Endometrium (tissue), 2 donors: Measurements from ENCODE around the gene PSMD12.
"Not testable (repeated sequence)": the region's sequence is repeated elsewhere in the genome, so short reads cannot be mapped to it uniquely, and the experiment has no call there.

Experiments
- FAIRE-seq: peaks from 2 replicates; lab custom pipeline; 2012; peaks lifted over from hg19 to GRCh38; lab: Jason Lieb, UNC
- donor health status: control.
- donor health status: control.

The PSMD12 gene

DNA sequence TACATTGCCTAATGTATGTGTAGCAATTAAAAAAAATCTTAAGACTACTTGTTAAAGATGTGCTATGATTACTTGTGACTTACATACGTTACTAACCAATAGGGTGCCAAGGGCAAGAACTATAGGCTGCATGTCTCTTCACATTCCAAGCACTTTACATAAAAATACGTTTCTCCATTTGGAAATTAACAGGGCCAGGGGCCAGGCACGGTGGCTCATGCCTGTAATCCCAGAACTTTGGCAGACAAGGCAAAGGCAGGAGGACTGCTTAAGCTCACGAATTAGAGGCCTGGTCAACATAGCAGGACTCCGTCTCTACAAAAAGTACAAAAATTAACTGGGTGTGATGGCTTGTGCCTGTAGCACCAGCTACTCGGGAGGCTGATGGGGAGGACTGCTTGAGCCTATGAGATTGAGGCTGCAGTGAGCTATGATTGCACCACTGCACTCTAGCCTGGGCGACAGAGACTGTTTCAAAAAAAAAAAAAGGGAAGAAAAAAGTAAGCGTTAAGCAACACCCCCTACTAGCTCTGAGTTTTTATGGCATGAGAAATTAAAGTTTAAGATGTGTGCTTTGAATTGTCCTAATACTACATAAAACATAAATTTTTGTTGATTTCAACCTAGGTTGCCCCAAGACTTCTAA is 12.3 kb downstream of the PSMD12 start:
- FAIRE-seq: no peak

DNA sequence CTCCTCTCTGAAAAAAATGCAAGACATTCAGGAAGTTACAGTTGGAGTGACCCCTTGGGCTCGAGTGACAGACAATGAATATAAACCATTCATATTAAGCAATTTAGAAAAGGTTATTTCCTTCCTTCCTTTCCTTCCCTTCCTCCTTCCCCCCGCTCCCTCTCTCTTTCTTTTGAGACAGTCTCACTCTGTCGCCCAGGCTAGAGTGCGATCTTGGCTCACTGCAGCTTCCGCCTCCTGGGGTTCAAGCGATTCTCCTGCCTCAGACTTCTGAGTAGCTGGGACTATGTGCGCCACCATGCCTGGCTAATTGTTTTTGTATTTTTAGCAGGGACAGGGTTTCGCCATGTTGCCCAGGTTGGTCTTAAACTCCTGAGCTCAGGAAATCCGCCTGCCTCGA is 13.2 kb downstream of the PSMD12 start:
- FAIRE-seq: no peak

DNA sequence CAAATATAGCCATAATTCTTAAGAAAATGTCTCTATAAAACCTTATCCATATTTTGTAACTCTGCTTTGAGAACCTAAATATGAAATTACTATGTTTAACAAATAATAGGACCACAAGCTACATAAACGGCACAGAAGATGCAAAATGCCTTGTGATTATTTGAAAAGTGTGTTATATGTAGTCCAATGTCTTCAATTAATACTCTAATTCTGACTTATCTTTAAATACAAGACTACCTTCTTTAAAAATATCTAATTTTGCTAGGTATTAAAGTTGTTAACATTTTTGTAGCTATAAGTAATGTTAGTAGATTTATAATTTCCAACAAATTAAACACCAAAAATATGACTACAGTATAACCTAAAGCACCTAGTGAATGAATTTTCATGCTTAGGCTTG is 17.0 kb downstream of the PSMD12 start:
- no peak for FAIRE-seq

DNA sequence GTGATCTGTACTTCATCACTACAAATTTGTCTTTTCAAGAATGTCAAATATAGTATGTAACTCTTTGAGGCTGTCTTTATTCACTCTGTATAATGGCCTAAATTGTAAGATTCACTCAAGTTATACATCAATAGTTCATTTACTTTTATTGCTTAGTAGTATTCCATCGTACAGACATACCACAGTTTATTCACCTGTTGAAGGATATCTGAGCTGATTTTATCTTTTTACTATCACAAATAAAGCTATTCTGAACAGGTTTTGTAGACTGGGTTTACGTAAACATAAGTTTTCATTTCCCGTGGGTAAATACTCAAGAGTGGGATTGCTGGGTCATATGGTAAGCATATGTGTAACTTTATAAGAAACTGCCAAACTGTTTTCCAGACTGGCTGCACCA is 18.6 kb downstream of the PSMD12 start:
- FAIRE-seq: no peak

DNA sequence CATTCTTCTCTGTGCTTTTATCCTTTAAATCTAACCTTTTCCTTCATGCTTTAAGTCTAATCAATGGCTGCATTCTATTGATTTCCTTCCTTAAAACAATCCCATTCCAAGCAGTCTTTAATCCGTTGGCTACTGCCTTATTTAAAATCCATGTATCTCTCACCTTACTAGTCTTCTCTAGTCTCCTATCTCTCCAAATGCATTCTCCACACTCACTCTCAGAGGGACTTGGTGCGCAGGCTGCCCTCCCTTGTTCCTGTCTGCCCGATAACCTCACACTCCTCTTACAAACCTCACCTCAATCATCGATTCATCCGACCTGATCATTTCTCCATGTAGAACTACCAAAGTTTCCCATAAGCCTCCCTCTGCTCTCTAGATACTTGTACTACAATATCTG is 23.1 kb downstream of the PSMD12 start:
- no peak for FAIRE-seq

DNA sequence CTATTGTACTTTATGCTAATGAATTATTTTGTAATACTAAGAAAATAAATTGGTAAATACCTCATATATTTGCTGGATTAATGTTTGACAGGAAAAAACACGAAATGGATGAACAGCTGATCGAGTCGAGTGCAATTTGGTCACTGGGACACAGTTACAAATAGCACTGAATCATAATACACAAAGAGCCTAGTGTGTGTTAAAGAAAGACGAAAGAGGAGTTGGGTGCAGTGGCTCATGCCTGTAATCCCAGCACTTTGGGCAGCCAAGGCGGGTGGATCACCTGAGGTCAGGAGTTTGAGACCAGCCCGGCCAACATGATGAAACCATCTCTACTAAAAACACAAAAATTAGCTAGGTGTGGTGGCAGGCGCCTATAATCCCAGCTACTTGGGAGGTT is 28.0 kb downstream of the PSMD12 start:
- FAIRE-seq: not testable (repeated sequence)

DNA sequence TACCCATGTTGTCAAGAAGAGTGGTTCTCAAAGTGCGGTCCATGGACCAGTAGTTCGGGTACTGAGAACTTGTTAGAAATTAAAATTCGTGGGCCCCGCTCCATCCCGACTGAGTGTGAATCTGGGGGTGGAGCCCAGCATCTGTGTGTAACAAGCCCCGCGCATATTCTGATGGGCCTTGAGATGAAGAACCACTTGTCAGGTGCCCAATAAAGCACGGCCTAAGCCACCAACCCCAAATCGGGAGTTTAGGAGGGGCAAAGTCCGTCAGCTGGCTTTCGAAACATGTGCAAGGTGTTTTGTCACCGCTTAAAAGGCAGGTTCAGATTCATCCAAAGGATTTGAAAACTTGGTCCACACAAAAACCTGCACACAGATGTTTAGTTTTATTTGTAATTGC is 29.5 kb downstream of the PSMD12 start:
- FAIRE-seq: no peak

DNA sequence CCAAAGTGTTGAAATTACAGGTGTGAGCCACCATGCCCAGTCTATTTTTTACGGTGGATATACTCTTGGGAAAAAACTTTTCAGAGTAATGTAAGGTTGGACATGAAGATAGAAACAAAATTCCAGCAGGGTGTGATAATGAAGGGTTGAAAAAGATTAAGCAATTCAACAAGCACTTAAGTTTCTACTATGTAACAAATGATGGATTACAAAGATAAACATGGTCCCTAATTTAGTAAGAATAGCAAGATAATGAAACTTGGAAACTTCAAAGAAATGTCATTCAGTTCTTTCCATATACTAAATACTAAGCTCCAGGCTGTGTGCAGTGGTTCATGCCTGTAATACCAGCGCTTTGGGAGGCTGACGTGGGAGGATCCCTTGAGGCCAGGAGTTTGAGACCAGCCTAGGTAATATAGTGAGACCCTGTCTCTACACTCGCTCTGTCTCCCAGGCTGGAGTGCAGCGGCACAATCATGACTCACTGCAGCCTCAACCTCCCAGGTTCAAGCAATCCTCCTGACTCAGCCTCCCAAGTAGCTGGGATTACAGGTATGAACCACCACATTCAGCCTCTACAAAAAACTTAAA is 31.0 kb downstream of the PSMD12 start:
- no peak for FAIRE-seq

DNA sequence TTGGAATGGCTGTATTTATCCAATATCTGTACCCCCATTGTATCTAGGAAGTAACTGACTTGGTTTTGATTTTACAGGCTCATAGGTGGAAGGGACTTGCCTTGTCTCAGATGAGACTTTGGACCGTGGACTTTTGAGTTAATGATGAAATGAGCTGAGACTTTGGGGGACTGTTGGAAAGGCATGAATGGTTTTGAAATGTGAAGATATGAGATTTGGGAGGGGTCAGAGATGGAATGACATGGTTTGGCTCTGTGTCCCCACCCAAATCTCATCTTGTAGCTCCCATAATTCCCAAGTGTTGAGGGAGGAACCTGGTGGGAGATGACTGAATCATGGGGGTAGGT is 34.2 kb downstream of the PSMD12 start:
- not testable (repeated sequence) for FAIRE-seq

DNA sequence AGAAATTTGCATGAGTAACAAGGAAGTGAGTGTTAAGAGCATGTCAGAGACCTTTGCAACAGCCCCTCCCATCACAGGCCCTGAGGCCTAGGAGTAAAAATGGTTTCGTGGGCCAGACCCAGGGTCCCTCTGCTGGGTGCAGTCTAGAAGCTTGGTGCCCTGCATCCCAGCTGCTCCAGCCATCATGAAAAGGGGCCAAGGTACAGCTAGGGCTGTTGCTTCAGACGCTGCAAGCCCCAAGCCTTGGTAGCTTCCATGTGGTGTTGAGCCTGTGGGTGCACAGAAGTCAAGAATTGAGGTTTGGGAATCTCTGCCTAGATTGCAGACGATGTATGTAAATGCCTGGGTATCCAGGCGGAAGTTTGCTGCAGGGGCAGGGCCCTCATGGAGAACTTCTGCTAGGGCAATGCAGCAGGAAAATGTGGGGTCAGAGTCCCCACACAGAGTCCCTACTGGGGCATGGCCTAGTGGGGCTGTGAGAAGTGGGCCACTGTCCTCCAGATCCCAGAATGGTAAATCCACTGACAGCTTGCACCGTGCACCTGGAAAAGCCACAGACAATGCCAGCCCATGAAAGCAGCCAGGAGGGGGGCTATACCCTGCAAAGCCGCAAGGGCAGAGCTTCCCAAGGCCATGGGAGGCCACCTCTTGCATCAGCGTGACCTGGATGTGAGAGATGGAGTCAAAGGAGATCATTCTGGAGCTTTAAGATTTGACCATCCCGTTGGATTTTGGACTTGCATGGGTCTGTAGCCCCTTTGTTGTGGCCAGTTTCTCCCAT is 34.8 kb downstream of the PSMD12 start:
- not testable (repeated sequence) for FAIRE-seq

DNA sequence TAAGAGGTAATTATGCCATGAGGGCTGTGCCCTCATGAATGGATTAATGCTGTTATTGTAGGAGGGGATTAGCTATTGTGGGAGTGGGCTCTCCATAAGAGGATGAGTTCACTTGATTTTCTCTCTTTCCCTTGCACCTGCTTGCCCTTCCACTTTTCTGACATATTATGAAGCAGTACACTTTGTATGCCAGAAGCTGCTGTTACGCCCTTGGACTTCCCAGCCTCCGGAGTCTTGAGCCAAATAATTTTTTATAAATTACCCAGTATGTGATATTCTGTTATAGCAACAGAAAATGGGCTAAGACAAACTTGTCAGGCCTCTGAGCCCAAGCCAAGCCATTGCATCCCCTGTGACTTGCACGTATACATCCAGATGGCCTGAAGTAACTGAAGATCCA is 38.4 kb downstream of the PSMD12 start:
- no peak for FAIRE-seq

DNA sequence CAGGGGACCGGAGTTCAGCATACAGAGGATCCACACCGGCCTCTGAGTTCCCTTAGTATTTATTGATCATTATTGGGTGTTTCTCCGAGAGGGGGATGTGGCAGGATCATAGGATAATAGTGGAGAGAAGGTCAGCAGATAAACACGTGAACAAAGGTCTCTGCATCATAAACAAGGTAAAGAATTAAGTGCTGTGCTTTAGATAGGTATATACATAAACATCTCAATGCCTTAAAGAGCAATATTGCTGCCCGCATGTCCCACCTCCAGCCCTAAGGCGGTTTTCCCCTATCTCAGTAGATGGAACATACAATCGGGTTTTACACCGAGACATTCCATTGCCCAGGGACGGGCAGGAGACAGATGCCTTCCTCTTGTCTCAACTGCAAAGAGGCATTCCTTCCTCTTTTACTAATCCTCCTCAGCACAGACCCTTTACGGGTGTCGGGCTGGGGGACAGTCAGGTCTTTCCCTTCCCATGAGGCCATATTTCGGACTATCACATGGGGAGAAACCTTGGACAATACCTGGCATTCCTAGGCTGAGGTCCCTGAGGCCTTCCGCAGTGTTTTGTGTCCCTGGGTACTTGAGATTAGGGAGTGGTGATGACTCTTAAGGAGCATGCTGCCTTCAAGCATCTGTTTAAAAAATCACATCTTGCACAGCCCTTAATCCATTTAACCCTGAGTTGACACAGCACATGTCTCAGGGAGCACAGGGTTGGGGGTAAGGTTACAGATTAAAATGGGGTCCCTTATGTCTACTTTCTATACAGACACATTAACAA is 39.2 kb downstream of the PSMD12 start:
- not testable (repeated sequence) for FAIRE-seq

DNA sequence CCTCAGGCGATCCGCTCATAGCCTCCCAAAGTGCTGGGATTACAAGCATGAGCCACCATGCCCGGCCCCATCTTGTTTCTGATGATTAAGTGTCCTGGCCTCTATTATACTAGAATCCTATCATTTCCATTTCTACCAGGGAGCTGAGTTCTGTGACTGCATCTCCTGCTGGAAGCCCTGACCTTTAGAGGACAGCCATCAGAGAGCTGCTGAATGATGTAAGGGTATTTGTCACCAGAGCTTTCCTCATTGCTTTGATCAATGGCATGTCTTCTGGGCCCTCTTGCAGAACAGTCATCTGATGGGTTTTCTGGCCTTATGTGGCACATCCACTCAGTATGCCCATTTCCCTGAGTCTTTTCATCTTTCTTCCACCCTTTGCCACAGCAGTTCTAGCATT is 39.9 kb downstream of the PSMD12 start:
- FAIRE-seq: no peak

DNA sequence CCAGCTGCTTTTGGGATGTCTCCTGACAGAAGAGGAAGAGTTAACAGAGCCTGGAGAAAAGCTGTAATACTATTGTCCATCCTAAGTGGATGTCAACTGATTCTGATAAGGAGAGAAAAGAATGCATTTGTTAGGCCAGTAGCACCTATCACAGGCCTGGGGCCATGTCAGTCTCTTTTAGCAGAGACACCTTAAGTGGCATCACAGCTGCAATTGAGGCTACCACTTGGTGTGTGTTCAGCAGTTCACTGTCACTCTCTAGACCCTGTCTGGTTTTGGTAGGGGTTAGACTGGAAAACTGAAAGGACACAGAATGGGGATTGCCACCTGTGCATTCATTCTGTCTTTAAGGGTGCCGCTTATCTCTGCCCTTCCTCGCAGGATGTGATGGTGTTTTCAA is 42.0 kb downstream of the PSMD12 start:
- no peak for FAIRE-seq

DNA sequence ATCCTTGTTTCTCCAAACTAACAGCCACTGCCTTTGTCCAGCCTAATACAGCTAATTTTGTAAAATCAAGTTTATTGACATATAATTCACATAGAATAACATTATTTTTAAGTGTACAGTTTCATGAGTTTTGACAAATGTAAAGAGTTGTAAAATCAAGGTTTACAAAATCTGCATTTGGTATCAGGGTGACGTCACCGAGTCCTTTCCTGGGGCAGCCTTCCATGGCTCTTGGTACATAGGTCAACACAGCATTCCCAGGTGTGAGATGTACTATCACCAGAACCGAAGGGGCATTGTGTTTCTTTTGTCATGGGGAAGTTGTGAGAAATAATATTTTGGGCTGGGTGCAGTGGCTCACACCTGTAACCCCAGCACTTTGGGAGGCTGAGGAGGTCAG is 42.9 kb downstream of the PSMD12 start:
- FAIRE-seq: no peak

DNA sequence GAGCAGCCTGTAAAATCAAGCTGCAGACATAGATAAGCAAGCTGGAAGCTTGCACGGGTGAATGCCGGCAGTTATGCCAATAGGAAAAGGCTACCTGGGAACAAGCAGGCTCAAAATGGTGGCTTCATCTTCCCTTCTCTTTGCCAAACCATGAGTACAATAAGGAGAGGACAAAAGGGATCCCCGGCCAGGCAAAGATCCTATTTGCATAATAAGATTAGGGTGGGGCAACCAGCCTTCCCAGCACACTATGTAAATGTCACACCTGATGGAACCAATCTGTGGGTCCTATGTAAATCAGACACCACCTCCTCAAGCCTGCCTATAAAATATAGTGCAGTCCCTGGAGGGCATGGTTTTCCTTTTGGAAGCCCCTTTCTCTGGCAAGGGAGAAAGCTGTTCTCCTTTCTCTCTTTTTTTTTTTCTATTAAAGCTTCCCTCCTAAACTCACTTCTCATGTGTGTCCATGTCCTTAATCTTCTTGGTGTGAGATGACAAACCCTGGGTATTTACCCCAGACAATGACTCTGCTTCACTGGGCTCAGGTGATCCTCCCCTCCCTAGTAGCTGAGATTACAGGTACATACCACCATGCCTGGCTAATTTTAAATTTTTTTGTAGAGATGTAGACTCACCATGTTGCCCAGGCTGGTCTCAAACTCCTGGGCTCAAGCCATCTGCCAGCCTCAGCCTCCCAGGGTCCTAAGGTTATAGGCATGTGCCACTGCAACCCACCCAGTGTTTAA is 44.2 kb downstream of the PSMD12 start:
- FAIRE-seq: no peak

DNA sequence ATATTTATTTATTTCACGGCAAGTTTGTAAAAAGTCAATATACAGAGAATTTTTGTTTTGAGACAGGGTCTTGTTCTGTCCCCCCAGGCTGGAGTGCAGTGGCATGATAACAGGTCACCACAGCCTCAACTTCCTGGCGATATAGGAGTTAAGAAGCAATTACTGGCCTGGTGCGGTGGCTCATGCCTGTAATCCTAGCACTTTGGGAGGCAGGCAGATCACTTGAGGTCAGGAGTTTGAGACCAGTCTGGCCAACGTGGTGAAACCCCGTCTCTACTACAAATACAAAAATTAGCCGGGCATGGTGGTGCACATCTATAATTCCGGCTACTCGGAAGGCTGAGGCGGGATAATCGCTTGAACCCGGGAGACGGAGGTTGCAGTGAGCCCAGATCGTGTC is 44.9 kb downstream of the PSMD12 start:
- FAIRE-seq: not testable (repeated sequence)

DNA sequence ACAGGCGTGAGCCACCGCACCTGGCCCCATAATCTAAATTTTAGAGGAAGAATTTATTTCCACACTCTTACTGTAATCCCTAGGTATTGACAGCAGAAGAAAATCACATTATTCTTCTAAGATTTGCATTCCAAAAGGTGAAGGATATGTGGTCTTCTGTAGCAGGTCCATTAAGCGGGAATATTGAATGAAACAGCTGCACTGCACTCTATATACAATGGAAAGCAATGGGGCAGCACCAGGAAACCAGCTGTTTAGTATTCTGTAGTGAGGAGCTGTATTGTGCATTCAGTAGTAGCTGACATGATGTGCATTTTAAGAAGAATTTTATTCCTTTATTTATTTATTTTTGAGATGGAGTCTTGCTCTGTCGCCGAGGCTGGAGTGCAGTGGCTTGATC is 49.6 kb downstream of the PSMD12 start:
- no peak for FAIRE-seq

DNA sequence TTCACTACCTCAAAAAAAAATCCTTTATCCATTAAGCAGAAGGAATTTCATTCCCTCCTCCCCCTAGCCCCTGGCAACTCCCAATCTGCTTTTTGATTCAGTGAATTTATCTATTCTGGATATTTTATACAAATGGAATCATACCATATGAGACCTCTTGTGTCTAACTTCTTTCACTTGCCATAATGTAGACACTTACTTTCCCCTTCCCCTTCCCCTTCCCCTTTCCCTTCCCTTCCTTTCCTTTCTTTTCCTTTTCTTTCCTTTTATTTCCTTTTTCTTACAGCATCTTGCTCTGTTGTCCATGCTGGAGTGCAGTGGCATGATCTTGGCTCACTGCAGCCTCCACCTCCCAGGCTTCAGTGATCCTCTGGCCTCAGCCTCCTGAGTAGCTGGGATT is 50.5 kb downstream of the PSMD12 start:
- no peak for FAIRE-seq

DNA sequence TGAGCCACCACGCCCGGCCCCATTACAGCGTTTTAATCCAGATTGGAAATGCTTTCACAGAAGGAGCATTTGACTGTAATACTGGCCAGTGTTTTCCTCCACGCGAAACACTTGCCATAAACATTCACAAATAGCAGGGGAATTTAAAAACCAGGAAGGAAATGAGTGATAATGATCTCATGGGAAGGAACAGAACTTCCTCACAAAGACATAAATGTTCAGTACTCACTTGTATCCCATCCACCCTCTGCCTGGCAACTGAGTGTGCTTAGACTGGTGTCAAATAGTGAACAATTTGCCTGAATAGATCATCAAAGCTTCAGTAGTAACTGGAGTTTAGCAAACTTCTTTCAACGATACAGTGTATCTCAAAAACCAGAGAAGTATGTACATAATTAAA is 54.1 kb downstream of the PSMD12 start:
- no peak for FAIRE-seq

DNA sequence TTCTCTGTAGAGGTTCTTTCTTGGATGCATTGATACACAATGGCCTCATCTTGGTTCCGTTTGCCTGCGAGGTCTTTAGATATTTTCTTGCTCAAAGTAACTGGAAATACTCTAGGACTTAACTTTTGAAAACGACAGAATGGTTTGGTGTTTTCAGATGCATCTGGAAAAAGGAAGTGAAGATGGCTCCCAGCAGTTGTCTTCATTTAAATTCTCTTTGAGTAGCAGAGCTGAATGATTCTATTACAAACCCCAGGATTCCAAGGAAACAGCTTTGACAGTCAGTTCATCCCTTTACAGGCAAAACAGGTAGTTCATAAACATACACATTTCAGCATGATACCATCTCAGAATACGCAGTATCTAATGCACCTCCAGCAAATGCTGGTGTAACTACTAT is 54.8 kb downstream of the PSMD12 start:
- FAIRE-seq: no peak

DNA sequence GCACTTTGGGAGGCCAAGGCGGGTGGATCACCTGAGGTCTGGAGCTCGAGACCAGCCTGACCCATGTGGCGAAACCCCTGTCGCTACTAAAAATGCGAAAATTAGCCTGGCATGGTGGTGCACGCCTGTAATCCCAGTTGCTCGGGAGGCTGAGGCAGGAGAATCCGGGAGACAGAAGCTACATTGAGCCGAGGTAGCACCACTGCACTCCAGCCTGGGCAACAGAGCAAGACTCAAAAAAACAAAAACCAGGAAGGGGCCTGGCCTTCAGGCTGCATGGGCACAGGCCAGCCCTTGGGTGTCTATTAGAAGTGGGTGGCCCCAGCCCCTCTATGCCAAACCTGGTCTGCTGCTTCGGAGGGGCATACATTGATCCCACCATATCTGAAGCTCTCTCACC is 56.0 kb downstream of the PSMD12 start:
- FAIRE-seq: no peak
